MCF 10A (cell line): ENCODE measurements around the gene FSHB. TPM values are rescaled to one million over a fixed set of nuclear protein-coding genes. Genes with fewer than 3 reads are reported as not detected.

Source experiments
- BruUV-seq: library from RNA; stranded (reverse); fragments of 400-500 nt; replicated peaks from 2 replicates; lab custom pipeline; 2021; lab: Mats Ljungman, UMichigan
- CTCF ChIA-PET: fragments of 300-600 bp; sonication (Branson Sonifier 250); formaldehyde crosslinking; extraction: SDS; loops from one replicate; lab custom pipeline; 2021; ENCODE audit warnings: antibody characterized with exemption, inconsistent platforms; lab: Yijun Ruan, JAX
- POLR2A ChIA-PET: fragments of 300-600, 350-650 bp; sonication (Branson Sonifier 250); formaldehyde crosslinking; extraction: SDS; loops from one replicate; lab custom pipeline; 2020; ENCODE audit warnings: antibody characterized with exemption, inconsistent platforms; lab: Yijun Ruan, JAX
- DNase-seq: peaks from one replicate; pipeline ENCODE4 v3.0.0-alpha.2; 2018; ENCODE audit not compliant: unreplicated experiment
- H3K27ac Mint-ChIP-seq: one replicate; pipeline ENCODE4 v1.8.0; 2022; ENCODE audit warnings: mild to moderate bottlenecking, low read depth, mixed read lengths; ENCODE audit not compliant: unreplicated experiment
- H3K27me3 Mint-ChIP-seq: one replicate; pipeline ENCODE4 v1.8.0; 2022; ENCODE audit warnings: mixed read lengths; ENCODE audit not compliant: insufficient read depth, unreplicated experiment
- H3K36me3 Mint-ChIP-seq: one replicate; pipeline ENCODE4 v1.8.0; 2022; ENCODE audit warnings: mild to moderate bottlenecking, moderate library complexity, mixed read lengths; ENCODE audit not compliant: insufficient read depth, unreplicated experiment
- H3K4me1 Mint-ChIP-seq: one replicate; pipeline ENCODE4 v1.8.0; 2022; ENCODE audit warnings: mixed read lengths; ENCODE audit not compliant: insufficient read depth, unreplicated experiment
- H3K4me3 Mint-ChIP-seq: one replicate; pipeline ENCODE4 v1.8.0; 2022; ENCODE audit warnings: mild to moderate bottlenecking, moderate library complexity, mixed read lengths; ENCODE audit not compliant: unreplicated experiment
- H3K9me3 Mint-ChIP-seq: one replicate; pipeline ENCODE4 v1.8.0; 2022; ENCODE audit warnings: mixed read lengths; ENCODE audit not compliant: unreplicated experiment
- intact Hi-C: fragments of 100-400 bp; cut with micrococcal nuclease; formaldehyde crosslinking; loops from 2 replicates; pipeline ENCODE4 v1.14.1; 2022
- total RNA-seq: library from RNA; stranded (reverse); gene quantifications from 2 replicates; pipeline ENCODE4 v1.2.3, GENCODE V29; 2022
- TF ChIP-seq, protein P1 (sequence below): fragments of 200-600 bp; IDR thresholded peaks from one replicate; pipeline ENCODE4 v1.8.0; 2022; ENCODE audit warnings: antibody characterized with exemption, mild to moderate bottlenecking; ENCODE audit not compliant: unreplicated experiment

Gene FSHB
- total RNA-seq, 1 experiment from 2014 or later: not detected

DNA sequence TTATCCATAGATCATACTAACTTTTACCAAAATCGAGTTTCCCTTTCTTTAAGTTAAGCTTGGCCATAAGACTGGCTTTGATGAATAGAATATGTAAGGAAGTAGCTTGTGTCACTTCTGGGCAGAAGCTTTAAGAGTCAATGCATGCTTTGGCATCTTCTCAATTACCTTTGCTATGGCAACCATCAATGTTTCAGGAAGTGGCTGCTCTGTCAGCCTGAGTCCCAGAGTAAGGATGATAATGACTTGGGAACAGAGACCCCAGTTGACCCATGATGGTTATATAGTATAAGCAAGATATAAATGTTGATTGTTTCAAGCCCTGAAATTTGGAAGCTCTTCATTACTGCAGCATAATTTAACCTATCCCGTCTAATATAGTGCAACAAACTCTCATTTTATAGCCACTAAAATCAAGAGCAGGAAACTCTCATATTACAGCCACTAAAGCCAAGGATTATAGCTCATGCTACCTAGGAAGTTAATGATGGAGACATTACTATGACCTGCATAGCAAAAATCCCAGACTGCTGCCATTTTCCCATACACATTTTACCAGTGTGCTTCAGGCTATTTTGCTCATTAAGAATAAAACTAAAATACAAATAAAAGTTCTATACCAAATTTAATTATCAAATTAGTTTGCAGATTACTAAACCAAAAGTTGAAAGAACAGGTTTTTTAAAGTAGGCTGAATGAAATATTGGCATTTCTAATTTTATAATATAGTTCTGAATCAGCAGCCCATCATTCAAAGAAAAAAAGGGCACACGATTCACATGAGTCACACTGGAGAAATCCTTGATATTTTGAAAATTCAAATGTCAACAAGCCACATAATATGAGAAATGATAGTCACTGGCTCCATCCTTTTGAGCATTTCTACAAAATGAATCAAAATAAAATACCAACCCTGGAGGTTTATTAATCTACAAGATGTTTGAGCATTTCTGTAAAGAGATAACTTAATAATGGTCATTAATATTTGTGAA, 23.8 kb downstream of the FSHB start:
- ChIA-PET POLR2A (interaction anchor here (1.2 kb wide), 1 partner anchor 68 kb away, joined by 3 read pairs; the partner anchor contains the start of gene ARL14EP), CTCF (interaction anchor here (0.7 to 1.4 kb wide), 5 partner anchors 11 to 127 kb away, joined by 3 to 4 read pairs (median 3); no protein-coding TSS in a partner anchor)
- Mint-ChIP-seq H3K9me3 (no peaks in the 10 kb centered on the region), H3K27me3 (no peaks in the 10 kb centered on the region), H3K4me1 (peaks cover 13% of the 10 kb centered on the region), H3K4me3 (no peak overlapping the region), H3K36me3 (no peaks in the 10 kb centered on the region), H3K27ac (peak overlapping the region; percentile 13)
- no TSS peak for BruUV-seq
- TF ChIP-seq, protein P1, sequence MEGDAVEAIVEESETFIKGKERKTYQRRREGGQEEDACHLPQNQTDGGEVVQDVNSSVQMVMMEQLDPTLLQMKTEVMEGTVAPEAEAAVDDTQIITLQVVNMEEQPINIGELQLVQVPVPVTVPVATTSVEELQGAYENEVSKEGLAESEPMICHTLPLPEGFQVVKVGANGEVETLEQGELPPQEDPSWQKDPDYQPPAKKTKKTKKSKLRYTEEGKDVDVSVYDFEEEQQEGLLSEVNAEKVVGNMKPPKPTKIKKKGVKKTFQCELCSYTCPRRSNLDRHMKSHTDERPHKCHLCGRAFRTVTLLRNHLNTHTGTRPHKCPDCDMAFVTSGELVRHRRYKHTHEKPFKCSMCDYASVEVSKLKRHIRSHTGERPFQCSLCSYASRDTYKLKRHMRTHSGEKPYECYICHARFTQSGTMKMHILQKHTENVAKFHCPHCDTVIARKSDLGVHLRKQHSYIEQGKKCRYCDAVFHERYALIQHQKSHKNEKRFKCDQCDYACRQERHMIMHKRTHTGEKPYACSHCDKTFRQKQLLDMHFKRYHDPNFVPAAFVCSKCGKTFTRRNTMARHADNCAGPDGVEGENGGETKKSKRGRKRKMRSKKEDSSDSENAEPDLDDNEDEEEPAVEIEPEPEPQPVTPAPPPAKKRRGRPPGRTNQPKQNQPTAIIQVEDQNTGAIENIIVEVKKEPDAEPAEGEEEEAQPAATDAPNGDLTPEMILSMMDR: no peak
- intact Hi-C loops: no loop called here
- DNase-seq: no peak

DNA sequence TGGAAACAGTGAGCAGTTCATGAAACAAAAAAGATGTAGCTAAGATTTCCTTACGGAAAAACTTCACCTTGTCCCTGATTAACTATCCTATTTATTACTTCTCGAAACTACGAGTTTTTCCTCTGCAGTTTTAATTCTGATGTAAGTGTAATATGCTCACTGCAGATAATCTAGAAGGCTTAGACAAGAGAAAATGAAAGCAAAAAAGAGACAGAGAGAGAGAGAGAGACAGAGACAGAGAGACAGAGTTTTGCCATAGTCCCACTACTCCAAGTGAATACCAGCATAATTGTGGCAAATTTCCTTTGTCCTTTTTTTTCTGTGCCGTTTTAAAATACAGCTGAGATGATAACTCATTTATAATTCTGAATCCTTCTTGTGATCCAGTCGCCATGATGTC, 24.8 kb downstream of the FSHB start:
- TF ChIP-seq, protein P1: no peak
- H3K27ac Mint-ChIP-seq: peak overlapping the region; percentile 13
- no peaks in the 10 kb centered on the region for H3K9me3 Mint-ChIP-seq
- no peaks in the 10 kb centered on the region for H3K27me3 Mint-ChIP-seq
- H3K36me3 Mint-ChIP-seq: no peaks in the 10 kb centered on the region
- POLR2A ChIA-PET: interaction anchor here (1.2 kb wide), 1 partner anchor 67 kb away, joined by 3 read pairs; the partner anchor contains the start of gene ARL14EP
- no peak for DNase-seq
- peaks cover 13% of the 10 kb centered on the region for H3K4me1 Mint-ChIP-seq
- intact Hi-C loops: no loop called here
- no TSS peak for BruUV-seq
- CTCF ChIA-PET: interaction anchor here (0.9 to 1.2 kb wide), 4 partner anchors 12 to 78 kb away, joined by 3 to 4 read pairs (median 4); no protein-coding TSS in a partner anchor
- peak overlapping the region; percentile 46 for H3K4me3 Mint-ChIP-seq

GRCh38 chr11:30257058-30257457, 26.2 kb downstream of the FSHB start:
- BruUV-seq: no TSS peak
- H3K27ac Mint-ChIP-seq: no peak overlapping the region
- H3K36me3 Mint-ChIP-seq: no peaks in the 10 kb centered on the region
- TF ChIP-seq, protein P1: no peak
- ChIA-PET POLR2A (no interaction called here), CTCF (interaction anchor here (0.6 to 1.9 kb wide), 4 partner anchors 59 to 716 kb away, joined by 3 to 8 read pairs (median 4); no protein-coding TSS in a partner anchor)
- H3K4me1 Mint-ChIP-seq: peaks cover 13% of the 10 kb centered on the region
- no peaks in the 10 kb centered on the region for H3K27me3 Mint-ChIP-seq
- H3K9me3 Mint-ChIP-seq: no peaks in the 10 kb centered on the region
- DNase-seq: no peak
- intact Hi-C loops: no loop called here
- no peak overlapping the region for H3K4me3 Mint-ChIP-seq

GRCh38 chr11:30258679-30259078, 27.9 kb downstream of the FSHB start:
- TF ChIP-seq, protein P1: no peak
- intact Hi-C loops: no loop called here
- CTCF ChIA-PET: no interaction called here
- no TSS peak for BruUV-seq
- H3K36me3 Mint-ChIP-seq: peaks cover 7% of the 10 kb centered on the region
- H3K27me3 Mint-ChIP-seq: no peaks in the 10 kb centered on the region
- H3K27ac Mint-ChIP-seq: no peak overlapping the region
- H3K4me3 Mint-ChIP-seq: no peak overlapping the region
- H3K4me1 Mint-ChIP-seq: peaks cover 13% of the 10 kb centered on the region
- H3K9me3 Mint-ChIP-seq: no peaks in the 10 kb centered on the region
- POLR2A ChIA-PET: no interaction called here
- no peak for DNase-seq
